Calu3 (cell line): ENCODE measurements around the gene HAUS3. TPM values are rescaled to one million over a fixed set of nuclear protein-coding genes. Genes with fewer than 3 reads are reported as not detected.

Experiments
- BruUV-seq: library from RNA; stranded (reverse); fragments of 400-500 nt; replicated peaks from 2 replicates; lab custom pipeline; 2021; lab: Mats Ljungman, UMichigan
- CTCF ChIA-PET: fragments of 300-600 bp; sonication (Branson Sonifier 250); formaldehyde crosslinking; loops from one replicate; lab custom pipeline; 2022; ENCODE audit warnings: antibody characterized with exemption; lab: Charles Lee
- DNase-seq: peaks from one replicate; pipeline ENCODE4 v3.0.0; 2022
- H3K27ac Mint-ChIP-seq: one replicate; pipeline ENCODE4 v1.8.0; 2022; ENCODE audit warnings: mixed read lengths; ENCODE audit not compliant: unreplicated experiment
- H3K27me3 Mint-ChIP-seq: one replicate; pipeline ENCODE4 v1.8.0; 2022; ENCODE audit warnings: mixed read lengths; ENCODE audit not compliant: unreplicated experiment
- H3K36me3 Mint-ChIP-seq: one replicate; pipeline ENCODE4 v1.8.0; 2022; ENCODE audit warnings: mild to moderate bottlenecking, moderate library complexity, mixed read lengths; ENCODE audit not compliant: insufficient read depth, unreplicated experiment
- H3K4me1 Mint-ChIP-seq: one replicate; pipeline ENCODE4 v1.8.0; 2022; ENCODE audit warnings: mild to moderate bottlenecking, low read depth, mixed read lengths; ENCODE audit not compliant: unreplicated experiment
- H3K4me3 Mint-ChIP-seq: one replicate; pipeline ENCODE4 v1.8.0; 2022; ENCODE audit warnings: mild to moderate bottlenecking, low read depth, moderate library complexity, mixed read lengths; ENCODE audit not compliant: unreplicated experiment
- H3K9me3 Mint-ChIP-seq: one replicate; pipeline ENCODE4 v1.8.0; 2022; ENCODE audit warnings: low read depth, mixed read lengths; ENCODE audit not compliant: unreplicated experiment
- intact Hi-C: fragments of 100-400 bp; cut with micrococcal nuclease; formaldehyde crosslinking; loops from one replicate; pipeline ENCODE4 v1.10.0; 2022; ENCODE audit not compliant: unreplicated experiment
- total RNA-seq: library from RNA; stranded (reverse); gene quantifications from 2 replicates; pipeline ENCODE4 v1.2.3, GENCODE V29; 2022
- TF ChIP-seq, protein P1 (sequence below): fragments of 200-600 bp; IDR thresholded peaks from one replicate; pipeline ENCODE4 v1.8.0; 2022; ENCODE audit warnings: antibody characterized with exemption; ENCODE audit not compliant: unreplicated experiment

HAUS3 gene
- total RNA-seq, 1 experiment from 2014 or later = 13.4 TPM

DNA sequence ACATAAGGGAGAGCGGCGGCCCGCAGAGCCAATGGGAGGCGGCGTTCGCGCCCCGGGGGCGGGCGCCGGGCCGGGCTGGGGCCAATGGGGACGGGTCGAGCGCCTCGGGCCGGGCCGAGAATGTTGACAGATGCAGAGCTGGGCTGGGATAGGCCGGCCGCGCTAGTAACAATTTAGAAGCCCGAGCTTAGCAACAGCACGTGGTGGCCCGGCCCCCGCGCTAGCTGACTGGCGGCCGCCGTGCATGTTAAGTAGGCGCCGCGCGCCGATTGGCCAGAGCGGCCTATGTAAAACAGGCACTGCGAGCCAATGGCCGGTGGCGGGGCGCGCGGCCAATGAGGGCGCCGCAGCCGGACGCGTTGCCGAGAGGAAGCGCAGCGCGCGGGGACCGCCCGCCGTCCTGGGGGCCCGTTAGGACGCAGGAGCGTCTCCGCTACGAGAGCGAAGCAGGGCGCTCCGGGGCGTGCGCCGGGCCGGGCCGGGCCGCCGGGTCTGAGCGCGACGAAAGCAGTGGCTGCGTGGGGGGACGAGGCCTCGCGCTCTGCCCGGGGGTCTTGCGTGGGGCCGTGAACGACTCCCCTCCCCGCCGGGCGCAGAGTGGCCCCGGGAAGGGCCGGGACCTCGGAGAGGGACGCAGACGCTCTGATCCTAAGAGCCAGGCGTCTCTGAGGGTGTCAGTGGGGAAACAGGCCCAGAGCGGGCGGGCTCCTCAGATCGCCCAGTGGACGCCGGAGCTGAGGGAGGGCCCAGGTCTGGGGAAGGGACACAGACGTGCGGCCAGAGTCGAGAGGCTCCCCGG lies 20.4 kb upstream of the HAUS3 start:
- DNase-seq = peak; percentile 95
- H3K9me3 Mint-ChIP-seq = no peaks in the 10 kb centered on the region
- H3K27me3 Mint-ChIP-seq = no peaks in the 10 kb centered on the region
- BruUV-seq = no TSS peak
- H3K4me1 Mint-ChIP-seq = no peaks in the 10 kb centered on the region
- TF ChIP-seq, protein P1, sequence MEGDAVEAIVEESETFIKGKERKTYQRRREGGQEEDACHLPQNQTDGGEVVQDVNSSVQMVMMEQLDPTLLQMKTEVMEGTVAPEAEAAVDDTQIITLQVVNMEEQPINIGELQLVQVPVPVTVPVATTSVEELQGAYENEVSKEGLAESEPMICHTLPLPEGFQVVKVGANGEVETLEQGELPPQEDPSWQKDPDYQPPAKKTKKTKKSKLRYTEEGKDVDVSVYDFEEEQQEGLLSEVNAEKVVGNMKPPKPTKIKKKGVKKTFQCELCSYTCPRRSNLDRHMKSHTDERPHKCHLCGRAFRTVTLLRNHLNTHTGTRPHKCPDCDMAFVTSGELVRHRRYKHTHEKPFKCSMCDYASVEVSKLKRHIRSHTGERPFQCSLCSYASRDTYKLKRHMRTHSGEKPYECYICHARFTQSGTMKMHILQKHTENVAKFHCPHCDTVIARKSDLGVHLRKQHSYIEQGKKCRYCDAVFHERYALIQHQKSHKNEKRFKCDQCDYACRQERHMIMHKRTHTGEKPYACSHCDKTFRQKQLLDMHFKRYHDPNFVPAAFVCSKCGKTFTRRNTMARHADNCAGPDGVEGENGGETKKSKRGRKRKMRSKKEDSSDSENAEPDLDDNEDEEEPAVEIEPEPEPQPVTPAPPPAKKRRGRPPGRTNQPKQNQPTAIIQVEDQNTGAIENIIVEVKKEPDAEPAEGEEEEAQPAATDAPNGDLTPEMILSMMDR = no peak
- no peak overlapping the region for H3K27ac Mint-ChIP-seq
- CTCF ChIA-PET = interaction anchor here (0.6 to 0.9 kb wide), 2 partner anchors 202 to 352 kb away, joined by 3 read pairs; no protein-coding TSS in a partner anchor
- intact Hi-C loops = no loop called here
- H3K36me3 Mint-ChIP-seq = peaks cover 10% of the 10 kb centered on the region
- H3K4me3 Mint-ChIP-seq = peak overlapping the region; percentile 62

DNA sequence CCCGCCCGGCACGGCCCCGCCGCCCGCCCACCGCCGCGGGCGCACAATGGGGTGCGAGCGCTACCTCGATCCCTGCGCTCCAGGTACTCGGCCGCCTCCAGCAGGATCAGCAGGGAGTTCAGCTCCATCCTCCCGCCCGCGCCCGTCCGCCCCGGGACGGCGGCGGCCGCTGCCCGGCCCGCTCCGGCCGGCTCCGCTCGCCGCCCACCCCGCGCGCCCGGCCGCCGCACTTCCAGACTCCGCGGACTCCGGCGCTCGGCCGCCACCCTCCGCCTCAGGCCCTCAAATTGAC lies 19.9 kb upstream of the HAUS3 start, which contains the start of gene MXD4:
Gene MXD4, minus strand, starts transcription at position 257 of the 292 bp plus-strand sequence. Its CDS starts 129 bp downstream, at position 128.
- H3K36me3 Mint-ChIP-seq = peaks cover 10% of the 10 kb centered on the region
- intact Hi-C loops = no loop called here

DNA sequence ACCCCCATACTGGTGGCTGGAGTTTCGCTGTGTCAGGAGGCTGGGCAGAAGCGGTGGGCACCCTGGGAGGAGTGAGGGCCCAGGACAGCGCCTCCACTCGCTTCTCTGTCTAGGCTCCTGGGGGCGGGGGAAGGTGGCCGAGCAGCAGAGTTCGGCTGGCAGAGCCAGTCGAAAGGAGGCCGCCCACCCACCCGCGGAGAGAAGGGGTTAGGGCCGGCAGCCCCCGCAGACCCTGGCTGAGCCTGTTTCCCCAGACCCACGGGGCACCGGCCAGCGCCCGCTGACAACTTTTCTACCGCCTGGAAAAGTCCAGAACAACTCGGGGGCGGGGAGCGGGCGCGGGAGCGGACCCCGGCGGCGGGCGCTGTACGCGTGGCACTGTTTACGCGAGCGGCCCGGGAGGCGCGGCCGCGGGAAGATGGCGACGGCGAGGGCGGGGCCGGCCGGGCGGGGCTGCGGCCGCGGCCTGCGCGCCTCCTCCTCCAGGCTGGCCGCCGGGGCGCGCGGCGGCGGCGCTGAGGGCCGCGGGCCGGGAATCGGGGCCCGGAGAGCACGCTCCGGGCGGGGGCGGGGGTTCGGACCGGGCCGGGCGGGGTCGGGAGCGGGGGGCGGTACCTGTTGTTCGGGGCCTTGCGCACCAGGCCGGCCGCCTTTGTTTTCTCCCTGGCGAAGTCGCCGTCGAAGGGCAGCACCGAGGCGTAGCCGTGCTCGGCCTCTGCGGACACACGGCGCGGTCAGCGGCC lies 19.4 kb upstream of the HAUS3 start:
- no peaks in the 10 kb centered on the region for H3K9me3 Mint-ChIP-seq
- H3K4me1 Mint-ChIP-seq = no peaks in the 10 kb centered on the region
- CTCF ChIA-PET = no interaction called here
- H3K4me3 Mint-ChIP-seq = peak overlapping the region; percentile 62
- DNase-seq = peak; percentile 47
- no peaks in the 10 kb centered on the region for H3K27me3 Mint-ChIP-seq
- TF ChIP-seq, protein P1 = no peak
- peaks cover 10% of the 10 kb centered on the region for H3K36me3 Mint-ChIP-seq
- intact Hi-C loops = no loop called here
- no TSS peak for BruUV-seq
- H3K27ac Mint-ChIP-seq = no peak overlapping the region

More for the DNA sequence above, 19.9 kb upstream of the HAUS3 start, which contains the start of gene MXD4:
- H3K27me3 Mint-ChIP-seq = no peaks in the 10 kb centered on the region
- no TSS peak for BruUV-seq
- H3K27ac Mint-ChIP-seq = no peak within 1 kb of the TSS
- peak within 1 kb of the TSS; percentile 62 for H3K4me3 Mint-ChIP-seq
- TF ChIP-seq, protein P1 = no peak
- H3K4me1 Mint-ChIP-seq = no peaks in the 10 kb centered on the region
- no peaks in the 10 kb centered on the region for H3K9me3 Mint-ChIP-seq
- CTCF ChIA-PET = interaction anchor here (0.9 kb wide), 1 partner anchor 351 kb away, joined by 3 read pairs; no protein-coding TSS in a partner anchor
- no peak for DNase-seq

DNA sequence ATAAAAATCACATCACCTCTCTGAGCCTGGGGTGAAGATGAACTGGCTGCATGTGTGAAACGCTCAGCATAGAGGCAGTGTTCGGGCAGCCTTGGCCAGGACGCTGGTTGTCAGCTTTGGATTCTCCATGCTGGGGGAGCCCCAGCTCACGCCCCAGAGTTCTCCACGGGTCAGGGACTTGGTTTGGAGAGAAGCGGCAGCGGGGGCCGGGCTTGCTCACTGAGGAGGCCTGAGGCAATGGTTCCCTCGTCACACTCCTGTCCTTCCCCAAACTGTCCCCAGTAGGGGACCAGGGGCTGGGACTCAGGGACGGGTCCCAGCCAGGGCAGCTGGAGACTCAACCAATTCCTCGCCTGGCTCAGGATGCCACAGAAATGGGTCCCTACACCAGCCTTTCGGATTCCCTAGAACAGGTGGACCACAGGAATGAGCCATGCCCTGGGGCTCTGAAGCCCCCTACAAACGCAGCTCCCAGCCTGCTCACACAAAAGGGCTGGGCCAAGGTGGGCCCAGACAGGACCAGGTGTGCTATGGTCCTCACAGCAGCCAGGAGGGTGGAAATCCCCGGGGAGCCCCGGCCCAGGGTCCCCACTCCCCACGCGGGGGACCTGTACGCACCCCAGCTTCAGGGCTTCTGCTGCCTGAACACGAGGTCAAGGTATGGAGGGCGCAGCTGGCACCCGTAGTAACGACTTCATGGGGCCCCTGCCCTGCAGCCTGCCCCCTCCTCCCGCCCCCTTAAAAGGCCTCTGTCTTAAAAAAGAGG lies 18.6 kb upstream of the HAUS3 start:
- TSS peak; percentile 53 for BruUV-seq
- DNase-seq = no peak
- Mint-ChIP-seq H3K4me1 (no peaks in the 10 kb centered on the region), H3K27ac (no peak overlapping the region), H3K4me3 (peak overlapping the region; percentile 56), H3K27me3 (no peaks in the 10 kb centered on the region), H3K36me3 (peaks cover 10% of the 10 kb centered on the region), H3K9me3 (no peaks in the 10 kb centered on the region)
- TF ChIP-seq, protein P1 = no peak
- intact Hi-C loops = no loop called here
- CTCF ChIA-PET = no interaction called here
